IPS-20b (cell line): ENCODE data around the gene SRPK2.
"Not testable (repeated sequence)": the region's sequence is repeated elsewhere in the genome, so short reads cannot be mapped to it uniquely, and the experiment has no call there.

Experiments
- H3K27ac ChIP-seq: one replicate; pipeline ENCODE4 v1.5.1; 2013; ENCODE audit warnings: low read length
- H3K27me3 ChIP-seq: 2 replicates; pipeline ENCODE4 v1.6.1; 2013; ENCODE audit warnings: mild to moderate bottlenecking, low read length, inconsistent platforms; ENCODE audit not compliant: insufficient read depth
- H3K36me3 ChIP-seq: 2 replicates; pipeline ENCODE4 v1.6.1; 2013; ENCODE audit warnings: low read depth, mild to moderate bottlenecking, inconsistent platforms, low read length, moderate library complexity; ENCODE audit not compliant: insufficient read depth
- H3K4me1 ChIP-seq: 2 replicates; pipeline ENCODE4 v1.6.1; 2013; ENCODE audit warnings: mild to moderate bottlenecking, control low read depth, inconsistent platforms, low read length, moderate library complexity; ENCODE audit not compliant: insufficient read depth
- H3K4me3 ChIP-seq: 2 replicates; pipeline ENCODE4 v1.5.1; 2013; ENCODE audit warnings: mild to moderate bottlenecking, low read length, inconsistent platforms
- H3K9ac ChIP-seq: 2 replicates; pipeline ENCODE4 v1.6.1; 2013; ENCODE audit warnings: low read depth, mild to moderate bottlenecking, inconsistent platforms, low read length, moderate library complexity
- H3K9me3 ChIP-seq: 2 replicates; pipeline ENCODE4 v1.6.1; 2013; ENCODE audit warnings: mild to moderate bottlenecking, low read depth, low read length, inconsistent platforms; ENCODE audit not compliant: insufficient read depth

The SRPK2 gene

GRCh38 chr7:105350906-105351305, 37.8 kb downstream of the SRPK2 start:
- Histone ChIP-seq H3K4me1 (peaks cover 4% of the 10 kb centered on the region; the same call in 1 of the 2 replicates), H3K27me3 (no peaks in the 10 kb centered on the region), H3K36me3 (no peaks in the 10 kb centered on the region), H3K9me3 (no peaks in the 10 kb centered on the region), H3K27ac (no peak overlapping the region), H3K4me3 (no peak overlapping the region), H3K9ac (no peak overlapping the region)

- H3K4me1 ChIP-seq, result peaks cover 13% of the 10 kb centered on the region; the same call in 1 of the 2 replicates
- not testable (repeated sequence) for H3K9ac ChIP-seq
Observed at GRCh38 chr7:105348177-105348576, 40.5 kb downstream of the SRPK2 start.

GRCh38 chr7:105346593-105347322, 42.0 kb downstream of the SRPK2 start:
- Histone ChIP-seq H3K4me1 (peaks cover 9% of the 10 kb centered on the region; the same call in 1 of the 2 replicates), H3K9me3 (no peaks in the 10 kb centered on the region)

More at GRCh38 chr7:105348177-105348576, 40.5 kb downstream of the SRPK2 start:
- H3K27me3 ChIP-seq, H3K9me3 ChIP-seq, H3K4me3 ChIP-seq, H3K36me3 ChIP-seq, H3K27ac ChIP-seq: not testable (repeated sequence)

GRCh38 chr7:105346138-105346537, 42.6 kb downstream of the SRPK2 start:
- Histone ChIP-seq H3K27me3 (no peaks in the 10 kb centered on the region), H3K9me3 (no peaks in the 10 kb centered on the region), H3K4me3 (no peak overlapping the region), H3K36me3 (no peaks in the 10 kb centered on the region), H3K9ac (no peak overlapping the region), H3K4me1 (peaks cover 9% of the 10 kb centered on the region; the same call in 1 of the 2 replicates), H3K27ac (no peak overlapping the region)

More at GRCh38 chr7:105346593-105347322, 42.0 kb downstream of the SRPK2 start:
- no peaks in the 10 kb centered on the region for H3K36me3 ChIP-seq
- H3K27me3 ChIP-seq, result no peaks in the 10 kb centered on the region
- no peak overlapping the region for H3K9ac ChIP-seq
- no peak overlapping the region for H3K4me3 ChIP-seq
- H3K27ac ChIP-seq, result no peak overlapping the region

GRCh38 chr7:105345725-105346124, 43.0 kb downstream of the SRPK2 start:
- Histone ChIP-seq H3K9me3 (no peaks in the 10 kb centered on the region), H3K4me1 (peaks cover 9% of the 10 kb centered on the region; the same call in 1 of the 2 replicates), H3K36me3 (no peaks in the 10 kb centered on the region), H3K27me3 (no peaks in the 10 kb centered on the region), H3K27ac (no peak overlapping the region), H3K9ac (no peak overlapping the region), H3K4me3 (no peak overlapping the region)

GRCh38 chr7:105345003-105345402, 43.7 kb downstream of the SRPK2 start:
- no peaks in the 10 kb centered on the region for H3K36me3 ChIP-seq
- H3K4me1 ChIP-seq, result peaks cover 9% of the 10 kb centered on the region; the same call in 1 of the 2 replicates
- H3K27ac ChIP-seq, result no peak overlapping the region

GRCh38 chr7:105339404-105340323, 49.1 kb downstream of the SRPK2 start:
- Histone ChIP-seq H3K4me1 (no peaks in the 10 kb centered on the region), H3K27me3 (no peaks in the 10 kb centered on the region), H3K4me3 (no peak overlapping the region), H3K9me3 (no peaks in the 10 kb centered on the region), H3K36me3 (no peaks in the 10 kb centered on the region), H3K27ac (no peak overlapping the region), H3K9ac (no peak overlapping the region)

More at GRCh38 chr7:105345003-105345402, 43.7 kb downstream of the SRPK2 start:
- no peaks in the 10 kb centered on the region for H3K27me3 ChIP-seq
- no peak overlapping the region for H3K9ac ChIP-seq
- H3K9me3 ChIP-seq, result no peaks in the 10 kb centered on the region
- H3K4me3 ChIP-seq, result no peak overlapping the region

GRCh38 chr7:105337529-105337928, 51.2 kb downstream of the SRPK2 start:
- H3K9me3 ChIP-seq, result no peaks in the 10 kb centered on the region
- no peak overlapping the region for H3K4me3 ChIP-seq
- H3K27me3 ChIP-seq, result no peaks in the 10 kb centered on the region
- H3K4me1 ChIP-seq, result no peaks in the 10 kb centered on the region
- H3K9ac ChIP-seq, result no peak overlapping the region
- H3K27ac ChIP-seq, result no peak overlapping the region
- no peaks in the 10 kb centered on the region for H3K36me3 ChIP-seq

GRCh38 chr7:105336009-105336408, 52.7 kb downstream of the SRPK2 start:
- Histone ChIP-seq H3K36me3 (no peaks in the 10 kb centered on the region), H3K27ac (no peak overlapping the region), H3K4me3 (no peak overlapping the region), H3K27me3 (no peaks in the 10 kb centered on the region), H3K4me1 (no peaks in the 10 kb centered on the region), H3K9me3 (no peaks in the 10 kb centered on the region), H3K9ac (no peak overlapping the region)

- not testable (repeated sequence) for H3K9me3 ChIP-seq
Observed at GRCh38 chr7:105332661-105333060, 56.1 kb downstream of the SRPK2 start.

GRCh38 chr7:105330526-105330925, 58.2 kb downstream of the SRPK2 start:
- H3K9me3 ChIP-seq, result no peaks in the 10 kb centered on the region
- no peaks in the 10 kb centered on the region for H3K27me3 ChIP-seq
- no peaks in the 10 kb centered on the region for H3K4me1 ChIP-seq
- no peak overlapping the region for H3K27ac ChIP-seq
- no peak overlapping the region for H3K4me3 ChIP-seq
- no peaks in the 10 kb centered on the region for H3K36me3 ChIP-seq
- no peak overlapping the region for H3K9ac ChIP-seq

More at GRCh38 chr7:105332661-105333060, 56.1 kb downstream of the SRPK2 start:
- H3K4me3 ChIP-seq, H3K27ac ChIP-seq, H3K27me3 ChIP-seq, H3K36me3 ChIP-seq, H3K9ac ChIP-seq, H3K4me1 ChIP-seq: not testable (repeated sequence)
